C1 segment of cervical spinal cord (tissue), 14 donors: Measurements from ENCODE around the gene CD27.
"Not testable (repeated sequence)": the region's sequence is repeated elsewhere in the genome, so short reads cannot be mapped to it uniquely, and the experiment has no call there.

ENCODE experiments used
- DNase-seq, 14 donors: peaks; one replicate each; lab custom pipeline; 2025; lab: John Stamatoyannopoulos, UW

CD27 gene

GRCh38 chr12:6461401-6462233 is 16.9 kb downstream of the CD27 start:
- peak in 10 of 14 donors; percentile 12 to 70 (median 44) for DNase-seq

DNA sequence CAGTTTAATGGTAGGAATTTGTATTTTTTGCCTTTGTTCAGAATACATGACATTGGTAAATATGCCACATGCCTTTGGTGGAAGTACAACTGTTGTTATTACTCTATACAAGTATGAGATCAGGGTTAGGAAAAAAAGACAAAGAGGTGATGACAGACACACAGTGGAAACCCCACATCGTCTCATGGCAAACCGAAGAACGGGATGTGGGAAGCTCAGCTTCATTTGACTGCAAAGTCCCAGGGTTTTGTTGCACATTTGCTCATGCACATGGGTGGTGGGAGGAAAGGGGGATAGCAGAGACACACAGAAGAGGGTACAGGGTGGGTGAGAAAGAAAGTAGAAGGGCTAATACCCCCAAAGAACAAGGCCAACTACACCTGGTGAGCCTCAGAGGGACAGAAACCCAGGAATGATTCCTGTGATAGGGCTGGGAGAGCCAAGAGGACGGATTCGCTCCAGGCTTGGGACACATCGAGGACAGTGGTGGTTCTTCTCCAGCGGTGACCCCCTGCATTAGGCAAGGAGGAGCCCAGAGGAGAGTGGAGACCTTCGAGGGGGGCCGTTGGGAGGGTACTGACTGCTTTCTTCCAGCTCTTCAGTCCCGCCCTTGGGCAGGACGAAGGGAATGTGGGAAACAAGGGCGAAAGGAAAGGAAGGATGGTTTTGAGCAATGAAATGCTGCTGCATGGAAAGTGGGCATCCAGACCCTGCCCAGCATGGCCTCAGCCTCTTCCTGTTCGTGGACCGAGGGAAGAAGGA is 17.7 kb downstream of the CD27 start:
- no peak for DNase-seq

DNA sequence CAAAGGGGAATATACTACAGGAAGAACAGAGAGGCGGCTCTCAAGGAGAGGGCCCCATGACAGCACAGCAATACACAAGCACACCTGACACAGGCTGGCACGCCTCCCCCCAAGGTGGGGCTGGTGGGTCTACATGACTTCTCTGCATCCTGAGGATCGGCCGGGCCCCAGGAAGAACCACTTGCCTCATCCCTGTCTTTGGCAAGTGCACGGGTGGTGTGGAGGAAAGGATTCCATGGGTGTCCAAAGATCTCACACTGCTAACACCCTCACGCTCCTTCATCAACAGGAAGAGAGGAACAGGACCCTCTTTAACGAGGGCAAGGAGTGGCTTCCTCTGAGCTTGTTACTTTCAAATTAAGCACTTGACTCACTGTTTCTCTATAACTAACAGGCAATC is 18.5 kb downstream of the CD27 start:
- DNase-seq = no peak

DNA sequence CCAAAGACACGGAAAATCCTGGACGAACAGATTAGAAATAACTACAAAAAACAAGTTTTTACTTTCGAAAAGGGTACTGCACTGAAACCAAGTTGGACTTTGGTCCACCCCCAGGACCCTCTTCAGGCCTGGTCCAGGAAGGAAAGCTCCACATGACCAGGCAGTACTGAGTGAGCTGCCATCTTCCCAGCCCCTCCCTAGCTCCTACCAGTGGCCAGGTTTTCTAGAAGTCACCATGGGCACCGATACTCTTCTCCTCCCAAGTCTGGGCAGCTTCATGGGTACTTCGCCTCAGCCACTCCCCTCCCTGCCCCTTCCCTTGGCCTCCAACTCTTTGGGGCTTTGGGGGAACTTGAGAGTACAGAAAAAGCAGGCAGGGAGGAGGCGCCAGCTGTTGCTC is 19.1 kb downstream of the CD27 start:
- DNase-seq = no peak

DNA sequence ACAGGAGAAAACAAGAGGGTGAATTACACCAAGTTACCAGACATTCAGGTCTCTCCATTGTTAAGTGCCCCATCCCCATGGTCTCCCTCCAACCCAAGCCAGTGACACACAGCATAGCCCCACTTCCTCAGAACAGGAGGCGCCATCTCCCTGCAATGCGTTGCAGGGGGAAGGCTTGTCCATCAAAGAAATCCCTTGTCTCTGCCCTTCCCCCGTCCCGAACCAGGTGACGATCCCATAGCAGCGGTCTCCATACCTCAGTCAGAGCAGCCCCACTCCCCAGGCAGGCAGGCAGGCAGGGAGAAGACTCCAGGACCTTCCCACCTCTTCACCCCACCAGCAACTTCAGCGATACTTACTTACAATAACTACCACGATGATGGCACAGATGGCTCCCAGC is 19.8 kb downstream of the CD27 start:
- DNase-seq = no peak

DNA sequence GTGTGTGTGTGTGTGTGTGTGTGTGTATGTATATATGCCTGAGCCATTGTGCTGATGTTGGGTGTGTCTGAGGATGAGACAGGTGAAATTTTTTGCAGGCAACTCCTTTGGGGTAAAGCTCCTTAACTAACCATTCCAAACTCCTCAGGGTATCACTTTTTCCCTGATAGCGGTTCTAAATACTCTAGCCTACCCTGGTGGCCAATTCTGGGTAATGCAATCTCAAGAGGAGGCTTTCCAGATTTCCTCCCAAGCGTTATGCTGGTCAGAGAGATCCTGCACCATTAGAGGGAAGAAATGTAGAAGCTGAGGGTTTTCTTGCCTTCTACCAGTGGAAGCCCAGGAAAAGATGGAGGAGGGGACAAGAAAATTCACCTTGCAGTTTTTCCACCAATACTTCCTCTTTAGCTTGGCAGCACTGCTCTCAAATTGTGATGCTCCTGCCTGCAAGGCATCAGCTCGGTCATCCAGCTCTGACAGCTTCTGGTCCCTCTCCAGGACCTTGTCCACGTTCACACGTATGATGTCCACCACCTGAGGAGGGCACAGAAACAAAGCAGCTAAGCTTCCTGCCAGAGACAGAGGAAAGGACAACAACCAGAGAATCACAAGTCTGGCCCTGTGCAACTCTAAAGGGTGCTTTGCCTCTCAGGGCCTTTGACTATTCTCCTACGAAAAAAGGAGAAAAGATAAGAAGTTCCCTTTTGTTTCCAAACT is 20.9 kb downstream of the CD27 start:
- peak in 6 of 14 donors; percentile 10 to 35 (median 20) for DNase-seq

- no peak for DNase-seq
Measured at GRCh38 chr12:6466184-6466573, 21.4 kb downstream of the CD27 start.

DNA sequence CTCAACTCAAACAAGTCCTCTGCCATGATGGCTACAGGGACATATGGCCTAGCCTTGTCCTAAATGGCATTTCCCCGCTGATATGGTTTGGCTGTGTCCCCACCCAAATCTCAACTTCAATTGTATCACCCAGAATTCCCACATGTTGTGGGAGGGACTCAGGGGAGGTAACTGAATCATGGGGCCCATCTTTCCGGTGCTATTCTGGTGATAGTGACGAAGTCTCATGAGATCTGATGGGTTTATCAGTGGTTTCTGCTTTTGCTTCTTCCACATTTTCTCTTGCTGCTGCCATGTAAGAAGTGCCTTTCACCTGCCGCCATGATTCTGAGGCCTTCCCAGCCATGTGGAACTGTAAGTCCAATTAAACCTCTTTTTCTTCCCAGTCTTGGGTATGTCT is 22.0 kb downstream of the CD27 start:
- not testable (repeated sequence) for DNase-seq

DNA sequence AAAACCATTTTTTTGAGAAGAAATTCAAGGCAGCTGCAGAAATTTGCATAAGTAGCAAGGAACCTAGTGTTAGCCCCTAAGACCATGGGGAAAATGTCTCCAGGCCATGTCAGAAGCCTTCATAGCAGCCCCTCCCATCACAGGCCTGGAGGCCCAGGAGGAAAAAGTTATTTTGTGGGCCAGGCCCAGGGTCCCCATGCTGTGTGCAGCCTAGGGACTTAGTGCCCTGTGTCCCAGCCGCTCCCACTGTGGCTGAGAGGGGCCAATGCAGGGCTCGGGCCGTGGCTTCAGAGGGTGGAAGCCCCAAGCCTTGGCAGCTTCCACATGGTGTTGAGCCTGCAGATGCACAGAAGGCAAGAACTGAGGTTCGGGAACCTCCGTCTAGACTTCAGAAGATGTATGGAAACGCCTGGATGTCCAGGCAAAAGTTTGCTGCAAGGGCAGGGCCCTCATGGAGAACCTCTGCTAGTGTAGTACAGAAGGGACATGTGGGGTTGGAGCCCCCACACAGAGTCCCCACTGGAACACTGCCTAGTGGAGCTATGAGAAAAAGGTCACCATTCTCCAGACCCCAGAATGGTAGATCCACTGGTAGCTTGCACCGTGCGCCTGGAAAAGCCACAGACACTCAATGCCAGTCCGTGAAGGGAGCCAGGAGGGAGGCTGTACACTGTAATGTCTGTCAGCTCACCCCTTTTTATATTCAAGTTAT is 23.0 kb downstream of the CD27 start:
- DNase-seq = not testable (repeated sequence)

DNA sequence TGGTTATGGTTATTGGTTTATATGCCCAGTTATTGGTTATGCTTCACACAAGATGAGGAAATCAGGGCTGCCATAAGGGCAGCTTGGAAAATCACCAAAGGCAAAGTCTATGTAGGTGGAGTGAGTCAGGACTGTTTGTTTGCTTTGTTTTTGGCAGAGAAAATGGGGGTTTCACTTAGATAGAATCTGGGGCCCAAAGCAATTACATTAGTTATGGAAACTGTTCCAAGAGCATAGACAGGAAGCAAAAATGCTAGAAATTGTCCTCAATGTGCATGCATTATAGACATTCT is 23.5 kb downstream of the CD27 start:
- no peak for DNase-seq

DNA sequence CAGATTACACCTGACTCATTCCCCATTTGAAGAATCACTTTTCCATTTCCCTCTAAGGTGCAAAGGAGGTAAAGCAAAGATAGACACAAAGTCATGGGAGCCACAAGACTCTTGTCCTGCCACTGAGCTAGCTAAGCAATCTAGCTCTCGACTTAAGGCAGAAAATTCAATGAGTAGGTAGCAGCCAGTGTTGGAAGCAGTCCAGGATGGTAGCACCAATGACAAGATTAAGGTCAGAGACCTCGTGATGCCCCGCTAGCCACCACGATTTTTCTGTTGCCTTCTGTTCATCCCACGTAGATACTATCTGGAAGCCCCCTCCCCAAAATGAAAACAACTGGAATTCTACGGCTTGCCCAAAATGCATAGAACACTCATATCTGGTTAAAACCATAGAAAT is 24.3 kb downstream of the CD27 start:
- no peak for DNase-seq

DNA sequence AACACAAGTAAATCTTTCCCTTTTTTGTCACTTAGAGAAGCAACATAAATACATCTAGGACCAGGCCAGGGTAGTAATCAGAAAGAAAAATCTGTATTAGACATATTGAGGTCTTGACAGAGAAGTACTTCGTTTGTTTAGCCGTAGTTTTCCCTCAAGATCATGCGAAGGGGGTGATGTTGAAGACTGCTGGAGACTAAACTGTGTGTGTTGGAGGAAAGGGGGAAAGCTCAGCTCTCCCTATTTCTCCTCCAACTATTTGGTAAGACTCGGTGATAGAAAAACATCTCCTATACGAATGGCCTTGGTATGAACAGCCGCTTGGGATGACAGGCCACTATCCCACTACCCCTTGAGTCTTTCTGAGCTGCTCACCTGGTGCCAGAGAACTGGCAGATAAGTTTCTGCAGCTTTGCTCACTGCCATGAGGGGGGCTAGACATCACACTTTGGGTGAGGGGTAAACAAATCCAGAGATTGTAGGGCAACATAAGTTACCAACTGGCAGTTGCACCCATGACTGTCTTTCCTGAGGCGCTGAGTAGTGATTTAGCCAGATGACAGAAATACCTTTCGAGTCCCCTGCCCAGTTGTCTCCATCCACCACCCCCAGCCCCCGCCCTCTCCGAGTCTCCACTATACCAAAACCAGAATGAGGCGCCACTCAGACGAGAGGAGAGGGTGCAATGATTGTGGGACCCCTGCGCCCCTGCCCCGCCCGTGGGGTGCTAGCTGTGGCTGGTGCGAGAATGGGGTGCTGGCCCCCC is 25.0 kb downstream of the CD27 start:
- DNase-seq = no peak

- peak; percentile 66 to 99 (median 97) for DNase-seq
Measured at GRCh38 chr12:6470375-6471163, 25.8 kb downstream of the CD27 start, which contains the start of gene VAMP1. TSS of gene VAMP1 (minus strand) at chr12:6470677. CDS start at chr12:6470531, 146 bp downstream.

DNA sequence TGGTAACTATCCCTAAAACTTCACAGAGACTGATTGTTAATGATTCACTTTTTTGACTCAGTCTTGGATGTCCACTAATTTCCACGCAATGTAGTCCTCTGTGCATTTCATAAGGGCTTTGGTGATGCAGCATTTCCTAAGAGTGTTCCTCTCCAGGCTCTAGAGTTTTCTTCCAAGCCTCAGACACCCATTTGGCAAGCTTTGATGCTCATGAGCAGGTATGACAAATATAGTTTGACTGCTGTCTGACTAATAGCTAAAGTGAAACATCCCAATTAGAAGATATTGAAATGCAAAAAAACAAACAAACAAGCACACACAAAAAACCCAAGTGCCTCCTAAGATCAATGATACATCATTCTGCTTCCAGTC is 27.2 kb downstream of the CD27 start:
- no peak for DNase-seq

DNA sequence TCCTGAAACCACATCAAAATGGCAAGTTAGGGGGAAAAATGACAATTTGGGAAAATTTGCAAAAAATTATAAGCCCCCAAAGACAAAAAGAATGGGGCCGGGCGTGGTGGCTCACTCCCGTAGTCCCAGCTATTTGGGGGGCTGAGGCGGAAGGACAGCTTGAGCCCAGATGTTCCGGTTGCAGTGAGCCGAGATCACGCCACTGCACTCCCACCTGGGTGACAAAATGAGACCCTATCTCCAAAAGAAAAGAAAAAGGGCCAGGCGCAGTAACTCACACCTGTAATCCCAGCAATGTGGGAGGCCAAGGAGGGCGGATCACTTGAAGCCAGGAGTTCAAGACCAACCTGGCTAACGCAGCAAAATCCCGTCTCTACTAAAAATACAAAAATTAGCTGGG is 27.7 kb downstream of the CD27 start:
- no peak for DNase-seq

DNA sequence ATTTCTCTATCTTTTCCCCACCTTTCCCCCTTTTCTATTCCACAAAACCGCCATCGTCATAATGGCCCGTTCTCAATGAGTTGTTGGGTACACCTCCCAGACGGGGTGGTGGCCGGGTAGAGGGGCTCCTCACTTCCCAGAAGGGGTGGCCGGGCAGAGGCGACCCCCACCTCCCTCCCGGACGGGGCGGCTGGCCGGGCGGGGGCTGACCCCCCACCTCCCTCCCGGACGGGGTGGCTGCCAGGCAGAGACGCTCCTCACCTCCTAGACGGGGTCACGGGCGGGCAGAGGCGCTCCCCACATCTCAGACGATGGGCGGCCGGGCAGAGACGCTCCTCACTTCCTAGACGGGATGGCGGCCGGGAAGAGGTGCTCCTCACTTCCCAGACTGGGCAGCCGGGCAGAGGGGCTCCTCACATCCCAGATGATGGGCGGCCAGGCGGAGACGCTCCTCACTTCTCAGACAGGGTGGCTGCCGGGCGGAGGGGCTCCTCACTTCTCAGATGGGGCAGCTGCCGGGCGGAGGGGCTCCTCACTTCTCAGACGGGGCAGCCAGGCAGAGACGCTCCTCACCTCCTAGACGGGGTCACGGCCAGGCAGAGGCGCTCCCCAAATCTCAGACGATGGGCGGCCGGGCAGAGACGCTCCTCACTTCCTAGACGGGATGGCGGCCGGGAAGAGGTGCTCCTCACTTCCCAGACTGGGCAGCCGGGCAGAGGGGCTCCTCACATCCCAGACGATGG is 30.6 kb downstream of the CD27 start:
- DNase-seq = not testable (repeated sequence)

GRCh38 chr12:6476489-6476888 is 31.7 kb downstream of the CD27 start:
- DNase-seq = no peak

DNA sequence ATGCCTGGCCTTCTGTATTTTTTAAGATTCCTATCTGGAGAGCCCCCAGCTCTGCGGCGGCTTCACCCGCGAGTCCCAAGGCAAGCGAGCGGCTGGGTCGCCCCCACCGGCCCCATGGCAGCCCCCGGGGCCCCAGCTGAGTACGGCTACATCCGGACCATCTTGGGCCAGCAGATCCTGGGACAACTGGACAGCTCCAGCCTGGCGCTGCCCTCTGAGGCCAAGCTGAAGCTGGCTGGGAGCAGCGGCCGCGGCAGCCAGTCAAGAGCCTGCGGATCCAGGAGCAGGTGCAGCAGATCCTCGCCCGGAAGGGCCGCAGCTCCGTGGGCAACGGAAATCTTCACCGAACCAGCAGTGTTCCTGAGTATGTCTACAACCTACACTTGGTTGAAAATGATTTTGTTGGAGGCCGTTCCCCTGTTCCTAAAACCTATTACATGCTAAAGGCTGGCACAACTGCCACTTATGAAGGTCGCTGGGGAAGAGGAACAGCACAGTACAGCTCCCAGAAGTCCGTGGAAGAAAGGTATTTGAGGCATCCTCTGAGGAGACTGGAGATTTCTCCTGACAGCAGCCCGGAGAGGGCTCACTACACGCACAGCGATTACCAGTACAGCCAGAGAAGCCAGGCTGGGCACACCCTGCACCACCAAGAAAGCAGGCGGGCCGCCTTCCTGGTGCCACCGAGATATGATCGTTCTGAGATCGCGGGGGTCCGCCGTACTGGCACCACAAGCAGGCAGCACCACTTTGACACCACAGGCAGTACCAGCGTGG is 33.0 kb downstream of the CD27 start:
- not testable (repeated sequence) for DNase-seq

DNA sequence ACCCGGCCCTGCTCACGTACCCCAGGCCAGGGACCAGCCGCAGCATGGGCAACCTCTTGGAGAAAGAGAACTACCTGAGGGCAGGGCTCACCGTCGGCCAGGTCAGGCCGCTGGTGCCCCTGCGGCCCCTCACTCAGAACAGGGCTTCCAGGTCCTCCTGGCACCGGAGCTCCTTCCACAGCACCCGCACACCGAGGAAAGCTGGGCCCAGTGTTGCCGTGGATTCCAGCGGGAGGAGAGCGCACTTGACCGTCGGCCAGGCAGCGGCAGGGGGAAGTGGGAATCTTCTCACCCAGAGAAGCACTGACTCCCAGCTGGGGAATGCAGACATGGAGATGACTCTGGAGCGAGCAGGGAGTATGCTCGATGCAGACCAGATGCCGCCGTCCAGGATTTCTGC is 33.7 kb downstream of the CD27 start:
- no peak for DNase-seq
